GM13976 (cell line): ENCODE data around the gene BRD1.

Source experiments
- DNase-seq: peaks from one replicate; pipeline ENCODE4 v3.0.0; 2012; ENCODE audit warnings: low spot score
- CTCF ChIP-seq: IDR thresholded peaks from 2 replicates; pipeline ENCODE4 v1.5.1; 2012; ENCODE audit warnings: borderline replicate concordance, mild to moderate bottlenecking; ENCODE audit not compliant: insufficient read depth; ENCODE audit errors: extremely low read depth, missing control alignments, control extremely low read depth
- in situ Hi-C: fragments of 300-500 bp; cut with MboI; formaldehyde crosslinking; loops from one replicate; pipeline ENCODE4 v1.12.0; 2022; ENCODE audit warnings: low sequenced_read_pairs, mixed read lengths, inconsistent platforms; ENCODE audit not compliant: unreplicated experiment

Gene BRD1

GRCh38 chr22:49747716-49748115, 80.0 kb downstream of the BRD1 start:
- in situ Hi-C loops = no loop called here
- TF ChIP-seq CTCF = no peak
- DNase-seq = no peak

GRCh38 chr22:49747130-49747529, 80.5 kb downstream of the BRD1 start:
- in situ Hi-C loops = no loop called here
- TF ChIP-seq CTCF = no peak
- DNase-seq = no peak

GRCh38 chr22:49746065-49746464, 81.6 kb downstream of the BRD1 start:
- in situ Hi-C loops = no loop called here
- DNase-seq = no peak
- no peak for TF ChIP-seq CTCF

GRCh38 chr22:49740242-49740641, 87.4 kb downstream of the BRD1 start:
- DNase-seq = no peak
- in situ Hi-C loops = no loop called here

GRCh38 chr22:49739138-49739537, 88.5 kb downstream of the BRD1 start:
- in situ Hi-C loops = no loop called here
- no peak for DNase-seq
- no peak for TF ChIP-seq CTCF

More at GRCh38 chr22:49740242-49740641, 87.4 kb downstream of the BRD1 start:
- no peak for TF ChIP-seq CTCF

GRCh38 chr22:49738566-49738965, 89.1 kb downstream of the BRD1 start:
- TF ChIP-seq CTCF = no peak
- no peak for DNase-seq
- in situ Hi-C loops = no loop called here

GRCh38 chr22:49738006-49738405, 89.7 kb downstream of the BRD1 start:
- DNase-seq = no peak
- in situ Hi-C loops = no loop called here
- no peak for TF ChIP-seq CTCF
